Endothelial cell of umbilical vein (primary cell): Measurements from ENCODE around the gene COQ8A. TPM values are rescaled to one million over a fixed set of nuclear protein-coding genes. Genes with fewer than 3 reads are reported as not detected.

Source experiments
- BruUV-seq: library from RNA; stranded (reverse); fragments of 400-500 nt; replicated peaks from 2 replicates; lab custom pipeline; 2021; lab: Mats Ljungman, UMichigan
- CTCF ChIA-PET: fragments of 300-600, 350-600 bp; sonication (Branson Sonifier 250); formaldehyde crosslinking; loops from one replicate; lab custom pipeline; 2021; ENCODE audit warnings: antibody characterized with exemption, inconsistent platforms; lab: Charles Lee
- POLR2A ChIA-PET: fragments of 300-600, 350-600 bp; sonication (Branson Sonifier 250); formaldehyde crosslinking; loops from one replicate; lab custom pipeline; 2021; ENCODE audit warnings: antibody characterized with exemption, inconsistent platforms; lab: Charles Lee
- DNase-seq: peaks from one replicate; pipeline ENCODE4 v3.0.0-alpha.2; 2011; ENCODE audit warnings: low read depth, low spot score
- FAIRE-seq: peaks from 2 replicates; lab custom pipeline; 2011; peaks lifted over from hg19 to GRCh38; lab: Jason Lieb, UNC
- H2AFZ ChIP-seq: 2 replicates; pipeline ENCODE4 v1.6.0; 2012; ENCODE audit warnings: low read depth, low read length, control low read depth, inconsistent platforms
- H3K27ac ChIP-seq: 2 replicates; pipeline ENCODE4 v1.5.1; 2011; ENCODE audit warnings: low read depth, mild to moderate bottlenecking, control low read depth, low read length, moderate library complexity; ENCODE audit not compliant: insufficient read depth
- H3K27me3 ChIP-seq, 2 experiments: 2 replicates each; pipeline versions ENCODE4 v1.6.0 to v1.6.1; 2011; ENCODE audit warnings: low read length in 2 of 2, mixed read lengths in 1 of 2; ENCODE audit not compliant: control insufficient read depth in 2 of 2, insufficient read depth in 2 of 2
- H3K36me3 ChIP-seq, 2 experiments: 2 replicates in 1 of 2; 3 replicates in 1 of 2; pipeline ENCODE4 v1.5.1; 2011; ENCODE audit warnings: low read length in 2 of 2, mild to moderate bottlenecking in 1 of 2, moderate library complexity in 1 of 2; ENCODE audit not compliant: control insufficient read depth in 2 of 2, insufficient read depth in 2 of 2; ENCODE audit errors: extremely low read depth in 1 of 2
- H3K4me1 ChIP-seq: 3 replicates; pipeline ENCODE4 v1.5.1; 2011; ENCODE audit warnings: mild to moderate bottlenecking, low read length; ENCODE audit not compliant: control insufficient read depth, insufficient read depth; ENCODE audit errors: extremely low read depth
- H3K4me2 ChIP-seq: 2 replicates; pipeline ENCODE4 v1.6.1; 2011; ENCODE audit warnings: low read length, control low read depth, mixed read lengths; ENCODE audit not compliant: insufficient read depth
- H3K4me3 ChIP-seq, 3 experiments: fragments of 200-600 bp in 1 of 3; sonication (generic), shearing (Covaris generic) in 1 of 3; replicated peaks in 1 of 3; 2 replicates each; pipeline ENCODE4 v1.5.1; 2011 to 2016; ENCODE audit warnings: control low read depth in 3 of 3, low read length in 3 of 3, mild to moderate bottlenecking in 2 of 3, inconsistent platforms in 1 of 3, low read depth in 1 of 3, moderate library complexity in 1 of 3; ENCODE audit not compliant: insufficient read depth in 1 of 3
- H3K79me2 ChIP-seq: 2 replicates; pipeline ENCODE4 v1.6.0; 2012; ENCODE audit warnings: low read length, inconsistent platforms; ENCODE audit not compliant: control insufficient read depth, insufficient read depth
- H3K9ac ChIP-seq: replicated peaks from 2 replicates; pipeline ENCODE3; 2011; ENCODE audit warnings: low read length, control low read depth; ENCODE audit not compliant: insufficient read depth; ENCODE audit errors: extremely low read depth
- H3K9me1 ChIP-seq: replicated peaks from 3 replicates; pipeline ENCODE4 v1.6.0; 2011; ENCODE audit warnings: mild to moderate bottlenecking, low read length; ENCODE audit not compliant: control insufficient read depth, insufficient read depth; ENCODE audit errors: extremely low read depth
- H3K9me3 ChIP-seq: replicated peaks from 2 replicates; pipeline ENCODE4 v1.5.1; 2012; ENCODE audit warnings: low read length, inconsistent platforms; ENCODE audit not compliant: control insufficient read depth, insufficient read depth
- H4K20me1 ChIP-seq: replicated peaks from 2 replicates; pipeline ENCODE3; 2011; ENCODE audit warnings: mild to moderate bottlenecking, low read length; ENCODE audit not compliant: control insufficient read depth, insufficient read depth; ENCODE audit errors: extremely low read depth
- EZH2 ChIP-seq: IDR thresholded peaks from 2 replicates; pipeline ENCODE4 v1.6.1; 2012; ENCODE audit warnings: borderline replicate concordance, low read depth, mild to moderate bottlenecking, moderate library complexity, low read length, inconsistent platforms; ENCODE audit not compliant: severe bottlenecking
- FOS ChIP-seq: IDR thresholded peaks from 2 replicates; pipeline ENCODE4 v1.6.1; 2011; ENCODE audit warnings: mild to moderate bottlenecking, low read length, moderate library complexity, borderline replicate concordance; ENCODE audit not compliant: insufficient read depth
- GATA2 ChIP-seq: IDR thresholded peaks from 2 replicates; pipeline ENCODE4 v1.7.0; 2011; ENCODE audit warnings: low read depth, mild to moderate bottlenecking, moderate library complexity, mixed read lengths, low read length; ENCODE audit not compliant: insufficient read length, insufficient read depth
- JUN ChIP-seq: IDR thresholded peaks from 2 replicates; pipeline ENCODE4 v1.6.1; 2011; ENCODE audit warnings: borderline replicate concordance, low read depth; ENCODE audit not compliant: insufficient read length, insufficient read depth
- MYC ChIP-seq: IDR thresholded peaks from one replicate; pipeline ENCODE4 v1.6.1; 2011; ENCODE audit warnings: mild to moderate bottlenecking, low read depth, low read length
- POLR2A ChIP-seq: IDR thresholded peaks from 2 replicates; pipeline ENCODE4 v1.6.1; 2012; ENCODE audit warnings: low read depth, mild to moderate bottlenecking, control low read depth, low read length
- POLR2AphosphoS5 ChIP-seq: IDR thresholded peaks from 2 replicates; pipeline ENCODE4 v1.6.1; 2012; ENCODE audit warnings: low read depth, mild to moderate bottlenecking, control low read depth, low read length, moderate library complexity; ENCODE audit not compliant: insufficient read depth
- dilution Hi-C: fragments of 300-500 bp; cut with MboI; formaldehyde crosslinking; loops from one replicate; pipeline ENCODE4 v1.15.0; 2019; ENCODE audit warnings: low sequenced_read_pairs; ENCODE audit not compliant: extremely low pct_ligation_motif_present
- intact Hi-C: fragments of 100-400 bp; cut with micrococcal nuclease; formaldehyde crosslinking; loops from one replicate; pipeline ENCODE4 v1.10.0; 2022
- polyA plus RNA-seq, 4 experiments: library from polyadenylated mRNA; depleted of rRNA in 3 of 4; stranded (reverse) in 3 of 4; unstranded in 1 of 4; fragments of >200 nt; gene quantifications; 2 replicates each; pipeline versions ENCODE4 v1.2.1 to v1.2.3, GENCODE V29; 2011 to 2012; ENCODE audit warnings: missing spikeins in 1 of 4
- total RNA-seq: library from RNA; stranded (reverse); gene quantifications from 2 replicates; pipeline ENCODE4 v1.2.3, GENCODE V29; 2021
- TF ChIP-seq, protein P1 (sequence below), 2 donors: IDR thresholded peaks; 1 replicate in 1 of 2; 2 replicates in 1 of 2; pipeline ENCODE4 v1.5.1; 2011; ENCODE audit warnings: low read length in 2 of 2, mild to moderate bottlenecking in 2 of 2, moderate library complexity in 2 of 2, control low read depth in 1 of 2, inconsistent platforms in 1 of 2, low read depth in 1 of 2; ENCODE audit not compliant: insufficient read depth in 1 of 2; ENCODE audit errors: extremely low read depth in 1 of 2
- TF ChIP-seq, protein P2 (sequence below): IDR thresholded peaks from 2 replicates; pipeline ENCODE4 v1.6.1; 2011; ENCODE audit not compliant: insufficient read depth, insufficient read length

Gene COQ8A
- total and polyA plus RNA-seq, 2 donors (not counting 3 experiments of a cell fraction or from before 2014, with no cell fraction given): 6.8 to 9.4 TPM

DNA sequence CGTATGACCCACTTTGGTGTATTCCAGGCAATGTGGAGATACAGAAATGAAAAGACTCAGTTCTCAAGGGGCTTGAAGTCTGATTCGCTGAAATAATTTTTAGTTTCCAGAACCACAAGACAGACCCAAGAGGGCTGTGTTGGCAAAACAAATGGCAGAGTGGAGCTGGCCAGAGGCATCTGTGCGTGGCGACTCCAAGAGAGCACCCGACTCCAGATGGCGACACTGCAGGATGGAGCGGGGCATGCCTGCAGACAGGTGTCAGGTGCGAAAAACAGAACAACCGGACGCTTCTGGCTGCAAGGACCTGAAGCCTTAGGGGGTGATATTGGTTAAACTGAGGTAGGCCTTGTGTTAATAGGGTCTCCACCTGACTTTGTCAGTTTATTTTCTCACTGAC lies 31.7 kb upstream of the COQ8A start:
- FAIRE-seq (no peak), DNase-seq (no peak)
- intact Hi-C loops: no loop called here
- POLR2A ChIA-PET: no interaction called here
- Histone ChIP-seq H3K27me3 (no peaks in the 10 kb centered on the region), H3K36me3 (no peaks in the 10 kb centered on the region), H3K4me3 (no peak overlapping the region), H3K9ac (no peak overlapping the region), H3K4me1 (no peaks in the 10 kb centered on the region), H3K4me2 (no peak overlapping the region), H3K9me3 (no peaks in the 10 kb centered on the region), H4K20me1 (no peaks in the 10 kb centered on the region), H2AFZ (no peak overlapping the region), H3K27ac (no peak overlapping the region), H3K9me1 (no peaks in the 10 kb centered on the region), H3K79me2 (no peaks in the 10 kb centered on the region)
- TF ChIP-seq POLR2AphosphoS5 (no peak), MYC (no peak), GATA2 (no peak)
- dilution Hi-C loops: no loop called here
- CTCF ChIA-PET: interaction anchor here (0.8 to 1.5 kb wide), 2 partner anchors 14 to 539 kb away, joined by 3 read pairs; no protein-coding TSS in a partner anchor
- BruUV-seq: no TSS peak

DNA sequence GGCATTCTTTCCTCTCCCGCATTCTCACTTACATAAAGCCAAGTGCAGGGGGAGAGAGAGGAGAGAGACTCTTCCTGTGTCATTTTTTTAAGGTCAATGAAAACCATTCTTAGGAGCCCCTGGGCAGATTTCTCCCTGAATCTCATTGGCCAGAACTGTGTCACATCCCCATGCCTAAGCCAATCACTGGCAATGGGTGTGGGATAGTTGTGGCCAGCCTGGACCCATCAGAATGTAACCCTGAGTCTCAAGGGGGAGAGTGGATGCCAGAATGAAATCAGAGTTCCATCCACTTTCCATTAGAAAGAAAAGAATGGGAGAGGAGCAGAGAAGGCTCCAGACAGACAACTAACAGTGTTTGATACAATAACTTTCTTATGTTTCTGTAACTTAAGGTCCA lies 31.2 kb upstream of the COQ8A start:
- H3K27me3 ChIP-seq: no peaks in the 10 kb centered on the region
- no peak overlapping the region for H3K27ac ChIP-seq
- H3K9me1 ChIP-seq: no peaks in the 10 kb centered on the region
- H3K4me1 ChIP-seq: no peaks in the 10 kb centered on the region
- no peaks in the 10 kb centered on the region for H3K36me3 ChIP-seq
- BruUV-seq: no TSS peak
- FAIRE-seq: no peak
- intact Hi-C loops: no loop called here
- no peaks in the 10 kb centered on the region for H3K9me3 ChIP-seq
- ChIA-PET CTCF (no interaction called here), POLR2A (no interaction called here)
- no peak overlapping the region for H2AFZ ChIP-seq
- no peaks in the 10 kb centered on the region for H3K79me2 ChIP-seq
- no peak overlapping the region for H3K4me2 ChIP-seq
- DNase-seq: no peak
- no peaks in the 10 kb centered on the region for H4K20me1 ChIP-seq
- H3K4me3 ChIP-seq: no peak overlapping the region
- no peak for TF ChIP-seq POLR2A
- no peak for TF ChIP-seq MYC
- no peak for TF ChIP-seq EZH2
- no peak for TF ChIP-seq GATA2
- TF ChIP-seq, protein P1, sequence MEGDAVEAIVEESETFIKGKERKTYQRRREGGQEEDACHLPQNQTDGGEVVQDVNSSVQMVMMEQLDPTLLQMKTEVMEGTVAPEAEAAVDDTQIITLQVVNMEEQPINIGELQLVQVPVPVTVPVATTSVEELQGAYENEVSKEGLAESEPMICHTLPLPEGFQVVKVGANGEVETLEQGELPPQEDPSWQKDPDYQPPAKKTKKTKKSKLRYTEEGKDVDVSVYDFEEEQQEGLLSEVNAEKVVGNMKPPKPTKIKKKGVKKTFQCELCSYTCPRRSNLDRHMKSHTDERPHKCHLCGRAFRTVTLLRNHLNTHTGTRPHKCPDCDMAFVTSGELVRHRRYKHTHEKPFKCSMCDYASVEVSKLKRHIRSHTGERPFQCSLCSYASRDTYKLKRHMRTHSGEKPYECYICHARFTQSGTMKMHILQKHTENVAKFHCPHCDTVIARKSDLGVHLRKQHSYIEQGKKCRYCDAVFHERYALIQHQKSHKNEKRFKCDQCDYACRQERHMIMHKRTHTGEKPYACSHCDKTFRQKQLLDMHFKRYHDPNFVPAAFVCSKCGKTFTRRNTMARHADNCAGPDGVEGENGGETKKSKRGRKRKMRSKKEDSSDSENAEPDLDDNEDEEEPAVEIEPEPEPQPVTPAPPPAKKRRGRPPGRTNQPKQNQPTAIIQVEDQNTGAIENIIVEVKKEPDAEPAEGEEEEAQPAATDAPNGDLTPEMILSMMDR (IDR thresholded peaks at IDR 0.05; ENCODE audit: extremely low read depth in 1 of 2, insufficient read depth in 1 of 2, low read depth in 1 of 2, low read length in 2 of 2): no peak
- no peak for TF ChIP-seq POLR2AphosphoS5
- TF ChIP-seq FOS: no peak
- TF ChIP-seq, protein P2, sequence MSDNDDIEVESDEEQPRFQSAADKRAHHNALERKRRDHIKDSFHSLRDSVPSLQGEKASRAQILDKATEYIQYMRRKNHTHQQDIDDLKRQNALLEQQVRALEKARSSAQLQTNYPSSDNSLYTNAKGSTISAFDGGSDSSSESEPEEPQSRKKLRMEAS: no peak
- no peak for TF ChIP-seq JUN
- dilution Hi-C loops: no loop called here
- H3K9ac ChIP-seq: no peak overlapping the region
